A549 treated with AZD2906 at 1 μM for 4 hours (cell line): ENCODE measurements around the gene CLN3. TPM values are rescaled to one million over a fixed set of nuclear protein-coding genes. Genes with fewer than 3 reads are reported as not detected.

Experiments used
- total RNA-seq: library from RNA; stranded (reverse); fragments of 200-300 nt; extraction: Qiagen RNA extraction; gene quantifications from 5 replicates; pipeline ENCODE4 v1.2.3, GENCODE V29; 2022

Gene CLN3
- 19.6 to 39.3 TPM (median 32.8 TPM) in 5 replicates for total RNA-seq

GRCh38 chr16:28491970-28492474 lies at the start of gene CLN3:
Gene CLN3 (minus strand): TSS chr16:28492074. CDS start chr16:28491759, 315 bp downstream.

GRCh38 chr16:28538733-28539596 lies 47.1 kb upstream of the CLN3 start, which contains the start of gene NUPR1:
Gene NUPR1 (minus strand): TSS chr16:28538974. CDS start chr16:28538907, 67 bp downstream.

GRCh38 chr16:28494121-28494851 lies 2.4 kb upstream of the CLN3 start, which contains the start of gene APOBR:
Gene APOBR (plus strand): TSS chr16:28494643. CDS start chr16:28494682, 39 bp downstream.

Other genes starting within 250 kb of the CLN3 start
- gene SBK1, start 199.5 kb downstream of the CLN3 start, total RNA-seq = 0.26 to 0.34 TPM (median 0.29 TPM) in 5 replicates
- gene NPIPB6, start 128.6 kb downstream of the CLN3 start, total RNA-seq = 1.2 to 2.3 TPM (median 1.5 TPM) in 5 replicates
- gene EIF3CL, start 88.2 kb downstream of the CLN3 start, total RNA-seq = 61.3 to 116 TPM (median 76.6 TPM) in 5 replicates
- gene NPIPB7, start 19.7 kb downstream of the CLN3 start, total RNA-seq = 0.11 to 0.36 TPM (median 0.21 TPM) in 4 of 5 replicates, not detected in the other
- gene APOBR, start 2.6 kb upstream of the CLN3 start, total RNA-seq = 0.03 to 0.13 TPM (median 0.05 TPM) in 5 replicates
- gene IL27, start 14.8 kb upstream of the CLN3 start, total RNA-seq = not detected in 5 replicates
- 10.8 to 18.9 TPM (median 14.9 TPM) in 5 replicates for gene NUPR1, start 46.9 kb upstream of the CLN3 start, total RNA-seq
- 22.2 to 23.7 TPM (median 22.4 TPM) in 5 replicates for gene SGF29, start 61.8 kb upstream of the CLN3 start, total RNA-seq
- 0.07 to 0.14 TPM in 2 of 5 replicates, not detected in the others for gene SULT1A2, start 105.0 kb upstream of the CLN3 start, total RNA-seq
- 4.5 to 6.0 TPM (median 5.7 TPM) in 5 replicates for gene SULT1A1, start 118.0 kb upstream of the CLN3 start, total RNA-seq
- gene NPIPB8, start 146.0 kb upstream of the CLN3 start, total RNA-seq = 0.32 to 0.44 TPM (median 0.39 TPM) in 3 of 5 replicates, not detected in the others
- gene EIF3C, start 219.4 kb upstream of the CLN3 start, total RNA-seq = 203 to 364 TPM (median 349 TPM) in 5 replicates